HG02798 (cell line): ENCODE measurements around the gene ARFGEF3.
"Not testable (repeated sequence)": the region's sequence is repeated elsewhere in the genome, so short reads cannot be mapped to it uniquely, and the experiment has no call there.

Experiments
- ATAC-seq: cut with Tn5 transposase; IDR thresholded peaks from one replicate; pipeline ENCODE4 v1.9.1; 2021; ENCODE audit warnings: mild to moderate bottlenecking; ENCODE audit not compliant: unreplicated experiment, poor library complexity

Gene ARFGEF3

GRCh38 chr6:138161338-138162110 lies at the start of gene ARFGEF3:
Gene ARFGEF3 (plus strand): TSS chr6:138161939. CDS start chr6:138162087, 148 bp downstream.
- peak; percentile 83 for ATAC-seq

GRCh38 chr6:138113588-138114210 lies 48.0 kb upstream of the ARFGEF3 start:
- no peak for ATAC-seq

- no peak for ATAC-seq
These were observed 46.5 kb upstream of the ARFGEF3 start for GRCh38 chr6:138115201-138115600.

- peak; percentile 76 for ATAC-seq
These were observed 45.7 kb upstream of the ARFGEF3 start for GRCh38 chr6:138115877-138116660.

GRCh38 chr6:138116661-138116999 lies 45.1 kb upstream of the ARFGEF3 start:
- no peak for ATAC-seq

GRCh38 chr6:138117376-138117914 lies 44.3 kb upstream of the ARFGEF3 start:
- ATAC-seq = no peak

- ATAC-seq = not testable (repeated sequence)
These were observed 42.5 kb upstream of the ARFGEF3 start for GRCh38 chr6:138119229-138119628.

- no peak for ATAC-seq
These were observed 41.8 kb upstream of the ARFGEF3 start for GRCh38 chr6:138119976-138120375.

GRCh38 chr6:138124096-138124495 lies 37.6 kb upstream of the ARFGEF3 start:
- no peak for ATAC-seq

GRCh38 chr6:138128096-138128495 lies 33.6 kb upstream of the ARFGEF3 start:
- ATAC-seq = no peak

- ATAC-seq = no peak
These were observed 32.5 kb upstream of the ARFGEF3 start for GRCh38 chr6:138129190-138129589.

GRCh38 chr6:138142806-138143205 lies 18.9 kb upstream of the ARFGEF3 start:
- ATAC-seq = no peak

GRCh38 chr6:138145402-138145801 lies 16.3 kb upstream of the ARFGEF3 start:
- peak; percentile 73 for ATAC-seq

GRCh38 chr6:138146544-138146943 lies 15.2 kb upstream of the ARFGEF3 start:
- no peak for ATAC-seq

- no peak for ATAC-seq
These were observed 6.3 kb upstream of the ARFGEF3 start for GRCh38 chr6:138155443-138155842.

GRCh38 chr6:138157986-138158638 lies 3.6 kb upstream of the ARFGEF3 start:
- ATAC-seq = no peak

- ATAC-seq = no peak
These were observed 2.5 kb upstream of the ARFGEF3 start for GRCh38 chr6:138159246-138159645.

GRCh38 chr6:138160329-138161087 lies 1.2 kb upstream of the ARFGEF3 start:
- no peak for ATAC-seq

GRCh38 chr6:138161088-138161337 lies 726 bp upstream of the ARFGEF3 start:
- no peak for ATAC-seq
